OCI-LY1 (cell line): ENCODE data around the gene LSP1.

ENCODE experiments used
- EZH2 ChIP-seq: fragments of 200-600 bp; sonication (generic), shearing (Covaris generic); IDR thresholded peaks from 2 replicates; pipeline ENCODE4 v1.8.0; 2017; ENCODE audit warnings: borderline replicate concordance, mixed run types, mild to moderate bottlenecking, antibody characterized with exemption, low read length, moderate library complexity, mixed read lengths
- TF ChIP-seq, protein P1 (sequence below): fragments of 200-600 bp; sonication (generic), shearing (Covaris generic); IDR thresholded peaks from 2 replicates; pipeline ENCODE4 v1.5.1; 2017; ENCODE audit warnings: mild to moderate bottlenecking, antibody characterized with exemption, low read length, moderate library complexity, mixed read lengths

DNA sequence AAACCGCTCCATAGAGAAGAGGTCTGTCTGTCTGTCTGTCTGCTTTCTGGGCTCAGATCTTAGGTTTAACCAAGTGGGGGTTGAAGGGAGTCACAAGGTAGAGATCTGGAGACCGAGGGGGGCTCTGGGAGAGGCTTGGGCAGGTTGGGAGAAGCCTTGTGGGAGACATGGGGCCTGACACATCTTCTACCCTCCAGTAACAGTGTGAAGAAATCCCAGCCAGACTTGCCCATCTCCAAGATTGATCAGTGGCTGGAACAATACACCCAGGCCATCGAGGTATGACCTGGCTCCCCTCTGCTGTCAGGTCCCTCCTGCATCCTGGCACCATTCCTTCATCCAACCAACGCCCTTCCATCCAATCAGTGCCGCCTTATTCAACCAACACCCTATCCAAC lies 31.4 kb downstream of the LSP1 start:
- TF ChIP-seq, protein P1, sequence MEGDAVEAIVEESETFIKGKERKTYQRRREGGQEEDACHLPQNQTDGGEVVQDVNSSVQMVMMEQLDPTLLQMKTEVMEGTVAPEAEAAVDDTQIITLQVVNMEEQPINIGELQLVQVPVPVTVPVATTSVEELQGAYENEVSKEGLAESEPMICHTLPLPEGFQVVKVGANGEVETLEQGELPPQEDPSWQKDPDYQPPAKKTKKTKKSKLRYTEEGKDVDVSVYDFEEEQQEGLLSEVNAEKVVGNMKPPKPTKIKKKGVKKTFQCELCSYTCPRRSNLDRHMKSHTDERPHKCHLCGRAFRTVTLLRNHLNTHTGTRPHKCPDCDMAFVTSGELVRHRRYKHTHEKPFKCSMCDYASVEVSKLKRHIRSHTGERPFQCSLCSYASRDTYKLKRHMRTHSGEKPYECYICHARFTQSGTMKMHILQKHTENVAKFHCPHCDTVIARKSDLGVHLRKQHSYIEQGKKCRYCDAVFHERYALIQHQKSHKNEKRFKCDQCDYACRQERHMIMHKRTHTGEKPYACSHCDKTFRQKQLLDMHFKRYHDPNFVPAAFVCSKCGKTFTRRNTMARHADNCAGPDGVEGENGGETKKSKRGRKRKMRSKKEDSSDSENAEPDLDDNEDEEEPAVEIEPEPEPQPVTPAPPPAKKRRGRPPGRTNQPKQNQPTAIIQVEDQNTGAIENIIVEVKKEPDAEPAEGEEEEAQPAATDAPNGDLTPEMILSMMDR: no peak
- no peak for TF ChIP-seq EZH2
